Gastroesophageal sphincter (tissue), 3 donors: ENCODE measurements around the gene CLEC10A.

Experiments used
- EP300 ChIP-seq: sonication (generic); formaldehyde crosslinking; IDR thresholded peaks from one replicate; pipeline ENCODE4 v1.6.1; 2017; ENCODE audit warnings: antibody characterized with exemption, mild to moderate bottlenecking
- POLR2A ChIP-seq, 2 donors: fragments of 450-650 bp; IDR thresholded peaks; one replicate each; pipeline ENCODE4 v1.6.1; 2017; ENCODE audit warnings: antibody characterized with exemption in 2 of 2, mild to moderate bottlenecking in 2 of 2, moderate library complexity in 1 of 2
- POLR2AphosphoS5 ChIP-seq: sonication (generic); formaldehyde crosslinking; IDR thresholded peaks from one replicate; pipeline ENCODE4 v1.6.1; 2017; ENCODE audit warnings: antibody characterized with exemption
- TF ChIP-seq, protein P1 (sequence below), 4 experiments: fragments of 200-600 bp in 2 of 4; fragments of 450-650 bp in 2 of 4; sonication (generic) in 1 of 4; IDR thresholded peaks; one replicate each; pipeline ENCODE4 v1.5.1; 2017 to 2019; ENCODE audit warnings: antibody characterized with exemption in 4 of 4, mild to moderate bottlenecking in 2 of 4, moderate library complexity in 2 of 4

DNA sequence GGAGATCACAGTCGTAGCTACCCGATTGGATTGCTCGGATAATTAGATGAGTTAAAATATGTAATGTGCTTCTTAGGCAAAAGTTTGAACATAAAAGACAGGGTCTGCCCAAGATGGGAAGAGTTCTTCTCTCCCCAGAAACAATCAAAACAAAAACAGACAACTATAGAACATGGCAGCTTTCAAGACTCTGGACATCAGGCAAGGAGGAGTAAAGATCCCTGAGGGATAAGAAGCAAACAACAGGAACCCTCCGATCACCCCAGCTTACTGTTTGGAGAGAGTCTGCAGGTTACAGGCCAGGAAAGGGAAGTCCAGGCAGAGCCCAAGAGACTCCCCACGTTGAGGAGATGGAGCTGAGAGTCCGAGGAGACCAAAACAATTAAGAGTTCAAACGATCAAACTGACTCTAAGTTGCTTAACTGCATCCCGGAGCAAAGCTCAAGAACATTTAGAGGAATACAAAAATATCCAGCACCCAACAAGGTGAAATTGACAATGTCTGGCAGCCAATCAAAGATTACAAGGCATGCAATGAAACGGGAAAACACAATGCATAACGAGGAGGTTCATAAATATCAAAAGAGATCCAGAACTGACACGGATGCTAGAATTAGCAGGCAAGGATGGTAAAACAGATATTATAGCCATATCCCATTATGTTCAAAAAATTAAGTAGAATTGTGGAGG is 30.7 kb upstream of the CLEC10A start:
- TF ChIP-seq EP300 (no peak), POLR2AphosphoS5 (no peak), POLR2A (IDR thresholded peaks at IDR 0.05) (no peak)
- TF ChIP-seq, protein P1, sequence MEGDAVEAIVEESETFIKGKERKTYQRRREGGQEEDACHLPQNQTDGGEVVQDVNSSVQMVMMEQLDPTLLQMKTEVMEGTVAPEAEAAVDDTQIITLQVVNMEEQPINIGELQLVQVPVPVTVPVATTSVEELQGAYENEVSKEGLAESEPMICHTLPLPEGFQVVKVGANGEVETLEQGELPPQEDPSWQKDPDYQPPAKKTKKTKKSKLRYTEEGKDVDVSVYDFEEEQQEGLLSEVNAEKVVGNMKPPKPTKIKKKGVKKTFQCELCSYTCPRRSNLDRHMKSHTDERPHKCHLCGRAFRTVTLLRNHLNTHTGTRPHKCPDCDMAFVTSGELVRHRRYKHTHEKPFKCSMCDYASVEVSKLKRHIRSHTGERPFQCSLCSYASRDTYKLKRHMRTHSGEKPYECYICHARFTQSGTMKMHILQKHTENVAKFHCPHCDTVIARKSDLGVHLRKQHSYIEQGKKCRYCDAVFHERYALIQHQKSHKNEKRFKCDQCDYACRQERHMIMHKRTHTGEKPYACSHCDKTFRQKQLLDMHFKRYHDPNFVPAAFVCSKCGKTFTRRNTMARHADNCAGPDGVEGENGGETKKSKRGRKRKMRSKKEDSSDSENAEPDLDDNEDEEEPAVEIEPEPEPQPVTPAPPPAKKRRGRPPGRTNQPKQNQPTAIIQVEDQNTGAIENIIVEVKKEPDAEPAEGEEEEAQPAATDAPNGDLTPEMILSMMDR (IDR thresholded peaks at IDR 0.05), result no peak
